Mucosa of stomach (tissue), 1 donor: ENCODE results near the gene LSM2.
A peak's percentile ranks its signal among the peaks of the same experiment; 100 is the strongest.
"Not testable (repeated sequence)": the region's sequence is repeated elsewhere in the genome, so short reads cannot be mapped to it uniquely, and the experiment has no call there.

Experiments
- H3K27me3 ChIP-seq: one replicate; pipeline ENCODE4 v1.7.0; 2013; ENCODE audit warnings: mild to moderate bottlenecking, low read length; ENCODE audit not compliant: control insufficient read depth, insufficient read depth
- H3K36me3 ChIP-seq: one replicate; pipeline ENCODE4 v1.7.0; 2013; ENCODE audit warnings: low read length; ENCODE audit not compliant: control insufficient read depth, insufficient read depth
- H3K4me1 ChIP-seq: one replicate; pipeline ENCODE4 v1.7.0; 2013; ENCODE audit warnings: mild to moderate bottlenecking, low read length; ENCODE audit not compliant: control insufficient read depth, insufficient read depth
- H3K4me3 ChIP-seq: one replicate; pipeline ENCODE4 v1.7.0; 2013; ENCODE audit warnings: low read length
- H3K9ac ChIP-seq: one replicate; pipeline ENCODE4 v1.7.0; 2013; ENCODE audit warnings: mild to moderate bottlenecking, low read length, moderate library complexity
- H3K9me3 ChIP-seq: one replicate; pipeline ENCODE4 v1.7.0; 2013; ENCODE audit warnings: mild to moderate bottlenecking, low read length, moderate library complexity; ENCODE audit not compliant: control insufficient read depth
- donor health status: Pancreatic carcinoma.

Gene LSM2

DNA sequence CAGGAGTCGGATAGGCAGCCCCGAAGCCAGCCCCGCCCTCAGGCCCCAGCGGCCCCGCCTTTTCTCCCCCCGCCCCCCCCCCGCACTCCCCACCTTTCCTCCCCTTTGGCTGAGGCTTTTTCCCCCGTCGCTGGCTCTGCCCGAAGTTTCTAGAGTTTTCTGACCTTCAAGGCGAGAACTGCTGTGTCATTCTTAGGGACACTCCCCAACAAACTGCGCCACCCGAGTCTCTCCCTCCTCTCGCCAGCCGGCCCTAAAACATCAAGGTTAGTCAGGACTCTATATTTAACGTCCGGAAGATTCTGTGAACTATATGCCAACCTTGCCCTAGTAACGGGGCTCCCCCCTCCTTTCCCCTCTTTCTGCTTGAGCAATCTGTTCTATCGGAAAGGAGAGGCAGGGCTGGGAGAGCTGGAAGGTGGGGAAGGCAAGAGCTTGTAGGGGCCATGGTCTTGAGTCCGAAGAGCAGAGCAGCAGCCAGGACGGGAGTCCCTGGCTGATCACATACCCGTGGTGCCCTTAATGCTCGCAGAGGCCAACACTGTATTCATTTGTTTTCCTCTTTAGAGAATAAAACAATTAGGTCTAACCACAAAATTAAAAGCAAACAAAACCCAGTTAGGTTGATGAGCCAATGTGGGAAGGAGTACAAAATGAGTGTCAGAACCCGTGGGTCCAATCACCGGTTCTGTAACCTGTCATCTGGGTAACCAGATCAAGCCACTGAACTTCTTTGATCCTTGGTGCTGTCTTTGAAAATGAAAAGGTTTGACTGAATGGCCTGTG, 15.5 kb upstream of the LSM2 start:
- H3K4me1 ChIP-seq: peaks cover 65% of the 10 kb centered on the region
- no peaks in the 10 kb centered on the region for H3K36me3 ChIP-seq
- no peaks in the 10 kb centered on the region for H3K9me3 ChIP-seq
- no peaks in the 10 kb centered on the region for H3K27me3 ChIP-seq
- peak overlapping the region; percentile 91 for H3K9ac ChIP-seq
- peak overlapping the region; percentile 71 for H3K4me3 ChIP-seq

DNA sequence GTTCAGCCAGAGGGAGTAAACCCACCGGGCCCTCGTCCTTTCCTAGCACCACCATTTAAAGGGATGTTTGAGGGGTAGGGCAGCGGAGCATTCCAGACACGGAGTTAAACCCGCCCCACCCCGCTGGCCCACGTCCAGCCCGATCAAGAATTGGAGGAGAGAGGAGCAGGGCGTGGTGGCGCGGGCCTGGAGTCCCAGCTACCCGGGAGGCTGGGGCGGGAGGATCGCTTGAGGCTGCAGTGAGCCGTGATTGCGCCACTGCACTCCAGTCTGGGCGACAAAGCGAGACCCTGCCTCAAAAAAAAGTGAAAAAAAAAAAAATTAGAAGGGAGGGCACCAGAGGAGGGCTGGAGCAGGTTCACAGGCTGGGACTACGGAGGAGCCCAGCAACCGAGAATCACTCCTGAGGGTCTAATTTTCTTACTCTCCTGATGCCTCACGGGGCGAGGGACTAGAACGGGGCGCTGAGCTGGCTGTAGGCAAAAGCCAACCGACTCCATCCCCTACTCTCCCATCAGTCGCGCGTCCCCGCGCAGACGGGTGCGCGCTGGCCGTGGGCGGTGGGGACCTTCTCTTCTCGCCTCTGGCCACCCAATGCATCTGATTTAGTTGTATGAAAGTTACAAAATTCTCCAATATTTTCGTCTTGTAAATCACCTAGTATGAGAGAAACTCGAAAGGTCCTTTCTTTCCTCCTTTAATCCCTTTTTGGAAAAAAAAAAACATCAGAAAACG, 14.7 kb upstream of the LSM2 start:
- H3K4me3 ChIP-seq: peak overlapping the region; percentile 76
- peaks cover 62% of the 10 kb centered on the region for H3K4me1 ChIP-seq
- peak overlapping the region; percentile 82 for H3K9ac ChIP-seq
- H3K27me3 ChIP-seq: no peaks in the 10 kb centered on the region
- H3K36me3 ChIP-seq: no peaks in the 10 kb centered on the region
- no peaks in the 10 kb centered on the region for H3K9me3 ChIP-seq

DNA sequence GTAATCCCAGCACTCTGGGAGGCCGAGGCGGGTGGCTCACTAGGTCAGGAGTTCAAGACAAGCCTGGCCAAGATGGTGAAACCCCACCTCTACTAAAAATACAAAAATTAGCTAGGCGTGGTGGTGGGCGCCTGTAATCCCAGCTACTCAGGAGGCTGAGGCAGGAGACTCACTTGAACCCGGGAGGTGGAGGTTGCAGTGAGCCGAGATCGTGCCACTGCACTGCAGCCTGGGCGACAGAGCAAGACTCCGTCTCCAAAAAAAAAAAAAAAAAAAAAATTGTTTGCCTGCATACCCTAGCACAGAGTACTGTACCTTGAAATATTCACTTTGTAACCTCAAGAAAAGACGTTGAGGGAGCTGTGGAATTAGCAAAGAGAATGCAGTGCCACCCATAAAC, 13.6 kb upstream of the LSM2 start:
- not testable (repeated sequence) for H3K27me3 ChIP-seq, H3K36me3 ChIP-seq, H3K9me3 ChIP-seq, H3K4me3 ChIP-seq, H3K9ac ChIP-seq
- H3K4me1 ChIP-seq: peaks cover 51% of the 10 kb centered on the region

DNA sequence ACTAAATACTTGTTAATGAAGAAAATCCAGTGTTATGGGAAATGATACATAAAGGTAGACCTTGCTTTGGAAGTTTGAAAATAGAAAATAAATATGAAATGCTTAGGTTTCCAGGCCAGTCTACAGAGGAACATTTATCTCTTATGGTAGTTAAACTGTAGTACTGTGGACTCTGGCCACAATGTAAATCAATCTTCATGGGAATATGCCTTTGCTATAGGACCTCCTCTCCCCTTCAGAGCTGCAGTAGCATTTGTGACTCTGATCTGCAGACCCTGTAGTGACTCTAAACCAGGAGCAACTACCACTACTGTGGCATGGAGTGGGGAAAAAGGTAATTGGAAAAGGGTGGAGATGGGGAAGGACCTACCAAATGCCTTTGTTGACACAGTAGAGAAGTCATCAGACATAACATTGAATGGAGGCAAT, 13.1 kb upstream of the LSM2 start:
- H3K27me3 ChIP-seq: no peaks in the 10 kb centered on the region
- no peaks in the 10 kb centered on the region for H3K9me3 ChIP-seq
- H3K4me1 ChIP-seq: peaks cover 47% of the 10 kb centered on the region
- H3K9ac ChIP-seq: no peak overlapping the region
- no peak overlapping the region for H3K4me3 ChIP-seq
- no peaks in the 10 kb centered on the region for H3K36me3 ChIP-seq

DNA sequence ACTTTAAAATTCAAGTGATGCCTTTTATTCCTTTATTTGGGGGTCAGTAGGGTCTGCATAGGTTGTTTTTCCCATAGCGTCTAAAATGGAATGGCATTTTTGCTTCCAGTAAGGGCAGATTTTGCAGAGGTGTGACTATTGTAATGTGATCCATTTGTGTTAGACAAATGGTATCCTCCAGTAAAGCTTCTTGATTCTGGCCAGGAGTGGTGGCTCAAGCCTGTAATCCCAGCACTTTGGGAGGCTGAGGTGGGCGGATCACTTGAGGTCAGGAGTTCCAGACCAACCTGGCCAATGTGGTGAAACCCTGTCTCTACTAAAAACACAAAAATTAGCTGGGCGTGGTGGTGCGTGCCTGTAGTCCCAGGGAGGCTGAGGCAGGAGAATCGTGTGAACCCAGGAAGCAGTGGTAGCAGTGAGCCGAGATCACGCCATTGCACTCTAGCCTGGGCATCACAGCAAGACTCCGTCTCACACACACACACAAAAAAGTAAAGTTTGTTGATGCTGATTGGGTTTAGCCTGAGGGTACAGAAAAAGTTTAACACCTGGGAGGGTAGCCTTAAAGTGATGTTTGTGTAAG, 11.3 kb upstream of the LSM2 start:
- H3K27me3 ChIP-seq, H3K9me3 ChIP-seq, H3K36me3 ChIP-seq: not testable (repeated sequence)
- Histone ChIP-seq H3K4me3 (peak overlapping the region; percentile 71), H3K4me1 (peaks cover 48% of the 10 kb centered on the region), H3K9ac (peak overlapping the region; percentile 52)

DNA sequence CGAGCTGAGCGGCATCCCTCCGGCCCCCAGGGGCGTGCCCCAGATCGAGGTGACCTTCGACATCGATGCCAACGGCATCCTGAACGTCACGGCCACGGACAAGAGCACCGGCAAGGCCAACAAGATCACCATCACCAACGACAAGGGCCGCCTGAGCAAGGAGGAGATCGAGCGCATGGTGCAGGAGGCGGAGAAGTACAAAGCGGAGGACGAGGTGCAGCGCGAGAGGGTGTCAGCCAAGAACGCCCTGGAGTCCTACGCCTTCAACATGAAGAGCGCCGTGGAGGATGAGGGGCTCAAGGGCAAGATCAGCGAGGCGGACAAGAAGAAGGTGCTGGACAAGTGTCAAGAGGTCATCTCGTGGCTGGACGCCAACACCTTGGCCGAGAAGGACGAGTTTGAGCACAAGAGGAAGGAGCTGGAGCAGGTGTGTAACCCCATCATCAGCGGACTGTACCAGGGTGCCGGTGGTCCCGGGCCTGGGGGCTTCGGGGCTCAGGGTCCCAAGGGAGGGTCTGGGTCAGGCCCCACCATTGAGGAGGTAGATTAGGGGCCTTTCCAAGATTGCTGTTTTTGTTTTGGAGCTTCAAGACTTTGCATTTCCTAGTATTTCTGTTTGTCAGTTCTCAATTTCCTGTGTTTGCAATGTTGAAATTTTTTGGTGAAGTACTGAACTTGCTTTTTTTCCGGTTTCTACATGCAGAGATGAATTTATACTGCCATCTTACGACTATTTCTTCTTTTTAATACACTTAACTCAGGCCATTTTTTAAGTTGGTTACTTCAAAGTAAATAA, 10.6 kb upstream of the LSM2 start:
- H3K4me1 ChIP-seq: peaks cover 41% of the 10 kb centered on the region

DNA sequence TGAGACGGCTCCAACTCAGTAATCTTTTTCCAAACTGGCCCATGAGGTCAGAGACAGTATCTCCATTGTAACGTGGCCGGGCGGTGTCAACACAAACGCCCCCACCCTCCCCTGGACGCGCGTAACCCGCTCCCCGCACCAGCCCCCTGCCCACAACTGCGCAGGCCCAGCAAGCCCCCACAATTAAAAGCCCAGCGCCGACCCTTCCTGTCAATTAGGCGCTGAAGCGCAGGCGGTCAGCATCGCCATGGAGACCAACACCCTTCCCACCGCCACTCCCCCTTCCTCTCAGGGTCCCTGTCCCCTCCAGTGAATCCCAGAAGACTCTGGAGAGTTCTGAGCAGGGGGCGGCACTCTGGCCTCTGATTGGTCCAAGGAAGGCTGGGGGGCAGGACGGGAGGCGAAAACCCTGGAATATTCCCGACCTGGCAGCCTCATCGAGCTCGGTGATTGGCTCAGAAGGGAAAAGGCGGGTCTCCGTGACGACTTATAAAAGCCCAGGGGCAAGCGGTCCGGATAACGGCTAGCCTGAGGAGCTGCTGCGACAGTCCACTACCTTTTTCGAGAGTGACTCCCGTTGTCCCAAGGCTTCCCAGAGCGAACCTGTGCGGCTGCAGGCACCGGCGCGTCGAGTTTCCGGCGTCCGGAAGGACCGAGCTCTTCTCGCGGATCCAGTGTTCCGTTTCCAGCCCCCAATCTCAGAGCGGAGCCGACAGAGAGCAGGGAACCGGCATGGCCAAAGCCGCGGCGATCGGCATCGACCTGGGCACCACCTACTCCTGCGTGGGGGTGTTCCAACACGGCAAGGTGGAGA, 8.5 kb upstream of the LSM2 start, which contains the start of the genes HSPA1A and HSPA1L:
Gene HSPA1A (plus strand): TSS at position 519 of the 814 bp plus-strand sequence. CDS start 214 bp downstream, at position 733.
Gene HSPA1L (minus strand): TSS at position 259 of the 814 bp plus-strand sequence. CDS start 3,311 bp downstream, outside the sequence.
- no peaks in the 10 kb centered on the region for H3K36me3 ChIP-seq
- H3K27me3 ChIP-seq: no peaks in the 10 kb centered on the region
- H3K4me3 ChIP-seq: peak within 1 kb of the TSS; percentile 60
- H3K9me3 ChIP-seq: no peaks in the 10 kb centered on the region
- peak within 1 kb of the TSS; percentile 81 for H3K9ac ChIP-seq
- H3K4me1 ChIP-seq: peaks cover 28% of the 10 kb centered on the region

More for the DNA sequence above, 10.6 kb upstream of the LSM2 start:
- peak overlapping the region; percentile 71 for H3K4me3 ChIP-seq
- H3K9ac ChIP-seq: peak overlapping the region; percentile 52
- not testable (repeated sequence) for H3K9me3 ChIP-seq, H3K27me3 ChIP-seq, H3K36me3 ChIP-seq

DNA sequence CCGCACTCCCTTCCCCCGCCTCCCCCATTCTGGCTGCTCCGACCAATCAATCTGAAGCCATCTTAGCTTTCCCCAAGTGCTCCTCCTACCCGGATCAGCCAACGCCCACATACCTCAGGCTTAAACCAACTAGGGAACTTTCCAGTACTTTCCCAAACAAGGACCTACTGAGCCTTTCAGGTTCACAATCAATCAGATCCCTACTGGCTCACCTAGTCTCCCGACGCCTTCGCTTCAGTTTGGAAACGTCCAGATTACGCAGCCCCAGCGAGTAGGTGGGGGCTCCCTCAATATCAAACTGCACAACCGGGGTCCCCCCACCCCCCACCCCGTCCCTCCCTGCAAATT, 7.9 kb upstream of the LSM2 start:
- no peaks in the 10 kb centered on the region for H3K9me3 ChIP-seq
- no peaks in the 10 kb centered on the region for H3K27me3 ChIP-seq
- H3K4me3 ChIP-seq: peak overlapping the region; percentile 60
- H3K4me1 ChIP-seq: peaks cover 28% of the 10 kb centered on the region
- peak overlapping the region; percentile 81 for H3K9ac ChIP-seq
- no peaks in the 10 kb centered on the region for H3K36me3 ChIP-seq

DNA sequence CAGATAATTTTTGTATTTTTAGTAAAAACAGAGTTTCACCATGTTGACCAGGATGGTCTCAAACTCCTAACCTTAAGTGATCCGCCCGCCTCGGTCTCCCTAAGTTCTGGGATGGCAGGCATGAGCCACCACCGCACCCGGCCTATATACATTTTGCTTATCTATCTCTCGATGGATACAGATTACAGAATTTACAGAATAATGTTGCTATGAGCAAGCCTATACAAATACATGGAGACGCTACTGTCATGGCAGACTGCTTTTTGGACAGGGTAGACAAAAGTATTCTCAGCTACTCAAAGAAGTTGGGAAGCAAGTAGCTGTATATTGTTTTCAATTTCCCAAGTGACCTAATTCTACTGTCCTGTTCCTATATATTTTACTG, 6.7 kb upstream of the LSM2 start:
- peak overlapping the region; percentile 74 for H3K9ac ChIP-seq
- H3K9me3 ChIP-seq: no peaks in the 10 kb centered on the region
- no peaks in the 10 kb centered on the region for H3K36me3 ChIP-seq
- H3K4me3 ChIP-seq: peak overlapping the region; percentile 3
- H3K4me1 ChIP-seq: peaks cover 17% of the 10 kb centered on the region
- no peaks in the 10 kb centered on the region for H3K27me3 ChIP-seq

DNA sequence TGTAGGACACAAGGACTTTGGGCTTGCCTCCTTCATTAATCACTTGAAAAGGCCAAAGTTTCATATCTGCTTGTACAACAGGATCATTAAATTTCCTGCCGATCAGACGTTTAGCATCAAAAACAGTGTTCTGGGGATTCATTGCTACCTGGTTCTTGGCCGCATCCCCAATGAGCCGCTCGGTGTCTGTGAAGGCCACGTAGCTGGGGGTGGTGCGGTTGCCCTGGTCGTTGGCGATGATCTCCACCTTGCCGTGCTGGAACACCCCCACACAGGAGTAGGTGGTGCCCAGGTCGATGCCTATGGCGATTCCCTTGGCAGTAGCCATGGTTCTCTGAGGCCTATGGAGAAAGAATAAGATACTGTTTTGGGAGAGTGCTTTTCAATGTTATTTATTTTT, 4.9 kb upstream of the LSM2 start:
- H3K4me3 ChIP-seq: no peak overlapping the region
- no peak overlapping the region for H3K9ac ChIP-seq
- H3K9me3 ChIP-seq: no peaks in the 10 kb centered on the region
- no peaks in the 10 kb centered on the region for H3K36me3 ChIP-seq
- no peaks in the 10 kb centered on the region for H3K27me3 ChIP-seq
- H3K4me1 ChIP-seq: peaks cover 15% of the 10 kb centered on the region

DNA sequence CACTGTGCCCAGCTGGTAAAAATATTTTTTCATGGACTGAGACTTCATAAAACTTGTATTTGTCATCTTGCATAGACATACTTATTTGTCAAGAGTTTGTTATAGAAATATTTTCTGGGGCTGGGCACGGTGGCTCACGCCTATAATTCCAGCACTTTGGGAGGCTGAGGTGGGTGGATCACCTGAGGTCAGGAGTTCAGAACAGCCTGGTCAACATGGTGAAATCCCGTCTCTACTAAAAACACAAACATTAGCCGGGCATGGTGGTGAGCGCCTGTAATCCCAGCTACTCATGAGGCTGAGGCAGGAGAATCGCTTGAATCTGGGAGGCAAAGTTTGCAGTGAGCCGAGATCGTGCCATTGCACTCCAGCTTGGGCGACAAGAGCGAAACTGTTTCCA, 1.8 kb upstream of the LSM2 start:
- peaks cover 19% of the 10 kb centered on the region for H3K4me1 ChIP-seq
- not testable (repeated sequence) for H3K9me3 ChIP-seq, H3K4me3 ChIP-seq, H3K9ac ChIP-seq, H3K36me3 ChIP-seq, H3K27me3 ChIP-seq
